BLaER1 treated with 17β-estradiol and CSF1 and Interleukin-3, amounts not matched to agents 10 nM and 100 nM (cell line): Measurements from ENCODE around the gene ZC2HC1C.
"Not testable (repeated sequence)": the region's sequence is repeated elsewhere in the genome, so short reads cannot be mapped to it uniquely, and the experiment has no call there.

Source experiments
- H3K27ac ChIP-seq, 11 experiments: shearing (Covaris generic); formaldehyde crosslinking; 2 replicates each; pipeline ENCODE4 v1.8.1; 2022
- H3K27me3 ChIP-seq, 11 experiments: shearing (Covaris generic); formaldehyde crosslinking; 2 replicates each; pipeline ENCODE4 v1.8.1; 2022
- H3K36me3 ChIP-seq, 11 experiments: shearing (Covaris generic); formaldehyde crosslinking; 2 replicates each; pipeline ENCODE4 v1.8.1; 2022
- H3K4me1 ChIP-seq, 10 experiments: shearing (Covaris generic); formaldehyde crosslinking; 2 replicates each; pipeline ENCODE4 v1.8.1; 2022
- H3K4me2 ChIP-seq, 11 experiments: shearing (Covaris generic); formaldehyde crosslinking; 2 replicates each; pipeline ENCODE4 v1.8.1; 2022
- H3K4me3 ChIP-seq, 10 experiments: shearing (Covaris generic); formaldehyde crosslinking; 2 replicates each; pipeline ENCODE4 v1.8.1; 2022
- H3K9ac ChIP-seq, 11 experiments: shearing (Covaris generic); formaldehyde crosslinking; 2 replicates each; pipeline ENCODE4 v1.8.1; 2022
- H3K9me3 ChIP-seq, 11 experiments: shearing (Covaris generic); formaldehyde crosslinking; replicated peaks in 1 of 11; 2 replicates each; pipeline ENCODE4 v1.8.1; 2022
- H4K20me1 ChIP-seq, 11 experiments: shearing (Covaris generic); formaldehyde crosslinking; 2 replicates each; pipeline ENCODE4 v1.8.1; 2022
- Cebpa-rat ChIP-seq, 11 experiments: shearing (Covaris generic); IDR thresholded peaks; 2 replicates each; pipeline ENCODE4 v1.8.1; 2022

ZC2HC1C gene

DNA sequence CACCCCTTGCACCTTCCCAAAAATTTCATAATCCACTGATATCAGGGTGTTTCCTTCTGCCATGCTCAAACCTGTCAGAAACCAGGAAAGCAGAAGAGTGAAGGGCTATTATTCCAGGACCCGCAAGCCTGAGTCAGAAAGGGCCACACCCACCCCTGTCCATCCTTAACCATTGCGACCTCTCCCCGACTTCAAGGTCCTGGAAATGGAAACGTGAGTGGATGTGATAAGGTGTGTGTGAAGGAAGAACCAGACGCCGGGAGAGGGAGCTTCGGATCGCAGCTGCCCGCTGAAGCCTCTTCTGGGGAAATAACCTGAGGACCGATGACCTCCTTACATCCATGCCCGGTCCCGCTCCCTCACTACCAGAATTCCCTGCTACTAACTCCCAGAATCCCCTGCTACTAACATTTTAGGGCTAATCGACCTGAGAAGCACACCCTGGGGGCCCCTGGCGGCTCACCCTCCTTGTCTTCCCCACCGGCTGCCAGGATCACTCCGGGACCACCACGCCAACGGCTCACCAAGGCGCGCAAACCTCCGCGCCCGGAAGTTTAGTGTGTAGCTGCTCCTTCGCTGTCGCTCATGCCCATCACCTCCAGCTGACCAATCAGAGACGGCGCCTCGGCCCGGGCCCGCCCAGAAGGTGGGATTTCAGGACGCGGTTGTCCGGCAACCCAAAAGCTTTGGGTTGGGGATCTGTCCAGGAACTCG lies 5.8 kb upstream of the ZC2HC1C start, which contains the start of gene ACYP1:
Gene ACYP1, minus strand, starts transcription at position 534 of the 714 bp plus-strand sequence. Its CDS starts 471 bp downstream, at position 63.
- peaks cover 12 to 37% (median 19%) of the 10 kb centered on the region in 10 experiments for H3K4me1 ChIP-seq
- H3K4me3 ChIP-seq = peak within 1 kb of the TSS; percentile 73 to 90 (median 82)
- H3K4me2 ChIP-seq = peak within 1 kb of the TSS; percentile 75 to 98 (median 95)
- H3K36me3 ChIP-seq = peaks cover 0 to 30% (median 21%) of the 10 kb centered on the region in 11 experiments; a peak in 19 of 22 replicates
- H3K9ac ChIP-seq = peak within 1 kb of the TSS; percentile 72 to 85 (median 81)
- peaks cover 6 to 13% (median 10%) of the 10 kb centered on the region in 11 experiments; a peak in 17 of 22 replicates for H3K9me3 ChIP-seq
- peak within 1 kb of the TSS; percentile 40 to 80 (median 71); a peak in 20 of 22 replicates for H3K27ac ChIP-seq
- no peak for TF ChIP-seq Cebpa-rat (IDR thresholded peaks at IDR 0.05)
- H3K27me3 ChIP-seq = peaks cover 7 to 17% (median 14%) of the 10 kb centered on the region in 11 experiments
- H4K20me1 ChIP-seq = no peaks in the 10 kb centered on the region

DNA sequence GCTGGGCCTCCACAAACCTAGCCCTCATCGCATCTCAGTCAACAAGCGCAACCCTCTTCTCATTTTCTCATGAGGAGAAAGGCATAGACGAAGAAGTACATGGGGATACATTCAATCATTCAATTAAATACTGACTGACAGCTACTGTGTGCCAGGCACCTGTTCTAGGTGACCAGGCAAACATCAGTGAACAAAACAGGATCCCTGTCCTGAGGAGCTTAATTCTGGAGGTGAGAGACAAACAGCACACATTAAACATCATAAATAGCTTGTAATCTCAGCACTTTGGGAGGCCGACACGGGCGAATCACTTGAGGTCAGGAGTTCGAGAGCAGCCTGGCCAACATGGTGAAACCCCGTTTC lies 5.3 kb upstream of the ZC2HC1C start:
- Histone ChIP-seq H3K27ac (peak overlapping the region in 6 of 11 experiments; percentile 63 to 80 (median 70); a peak in 6 of 22 replicates), H3K4me2 (peak overlapping the region; percentile 75 to 98 (median 95)), H3K36me3 (peaks cover 0 to 25% (median 19%) of the 10 kb centered on the region in 11 experiments; a peak in 19 of 22 replicates), H3K4me1 (peaks cover 17 to 42% (median 25%) of the 10 kb centered on the region in 10 experiments), H3K27me3 (peaks cover 12 to 22% (median 19%) of the 10 kb centered on the region in 11 experiments), H4K20me1 (no peaks in the 10 kb centered on the region), H3K9ac (peak overlapping the region; percentile 72 to 85 (median 81); a peak in 21 of 22 replicates), H3K4me3 (peak overlapping the region; percentile 73 to 90 (median 82)), H3K9me3 (peaks cover 6 to 13% (median 10%) of the 10 kb centered on the region in 11 experiments; a peak in 17 of 22 replicates)
- TF ChIP-seq Cebpa-rat (IDR thresholded peaks at IDR 0.05) = no peak

DNA sequence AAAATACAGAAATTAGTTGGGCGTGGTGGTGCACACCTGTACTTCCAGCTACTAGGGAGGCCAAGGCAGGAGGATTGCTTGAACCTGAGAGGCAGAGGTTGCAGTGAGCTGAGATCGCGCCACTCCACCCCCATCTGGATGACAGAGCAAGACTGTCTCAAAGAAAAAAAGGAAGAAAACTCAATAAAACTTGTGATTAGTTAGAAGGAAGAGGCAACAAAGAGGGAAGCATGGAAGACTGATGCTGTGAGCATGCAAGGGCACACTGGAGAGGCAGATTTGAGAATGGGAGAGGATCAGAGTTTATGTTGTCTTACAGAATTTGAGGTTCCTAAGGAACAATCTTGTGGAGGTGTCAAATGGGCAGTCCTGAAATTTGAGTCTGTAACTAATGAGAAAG lies 2.8 kb upstream of the ZC2HC1C start:
- no peaks in the 10 kb centered on the region for H4K20me1 ChIP-seq
- no peaks in the 10 kb centered on the region for H3K9me3 ChIP-seq
- TF ChIP-seq Cebpa-rat (IDR thresholded peaks at IDR 0.05) = no peak
- peak overlapping the region in 2 of 11 experiments; percentile 3 to 8; a peak in 3 of 22 replicates for H3K4me2 ChIP-seq
- H3K27me3 ChIP-seq = peaks cover 19 to 39% (median 32%) of the 10 kb centered on the region in 11 experiments
- H3K9ac ChIP-seq = no peak overlapping the region
- H3K4me3 ChIP-seq = no peak overlapping the region
- H3K4me1 ChIP-seq = peaks cover 20 to 47% (median 29%) of the 10 kb centered on the region in 10 experiments
- H3K27ac ChIP-seq = no peak overlapping the region
- peaks cover 0 to under 1% (median 0%) of the 10 kb centered on the region in 11 experiments; a peak in 1 of 22 replicates for H3K36me3 ChIP-seq

DNA sequence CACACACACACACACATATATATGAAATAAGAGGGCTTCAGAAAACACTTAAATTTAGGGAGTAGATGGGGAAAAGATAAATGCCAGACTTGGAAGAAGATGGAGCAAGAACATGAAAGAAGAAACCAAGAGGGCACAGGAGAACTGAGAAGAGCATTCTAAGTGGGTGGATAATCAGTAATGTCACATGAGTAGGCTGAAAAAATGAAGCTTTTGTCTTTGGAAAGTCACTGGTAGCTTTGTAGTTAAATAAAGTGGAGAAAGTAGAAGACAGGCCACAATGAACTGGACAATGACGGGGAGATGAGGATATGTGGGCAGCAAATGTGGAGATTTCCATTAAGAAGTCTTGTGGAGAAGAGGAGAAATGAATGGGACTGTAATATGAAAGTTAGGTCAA lies 2.2 kb upstream of the ZC2HC1C start:
- Histone ChIP-seq H3K4me3 (no peak overlapping the region), H3K27me3 (peaks cover 19 to 39% (median 32%) of the 10 kb centered on the region in 11 experiments), H3K36me3 (no peaks in the 10 kb centered on the region), H3K9ac (no peak overlapping the region), H3K4me2 (peak overlapping the region in 2 of 11 experiments; percentile 3 to 27; a peak in 1 of 22 replicates), H3K4me1 (peaks cover 20 to 47% (median 29%) of the 10 kb centered on the region in 10 experiments), H3K27ac (no peak overlapping the region), H3K9me3 (no peaks in the 10 kb centered on the region), H4K20me1 (no peaks in the 10 kb centered on the region)
- TF ChIP-seq Cebpa-rat (IDR thresholded peaks at IDR 0.05) = no peak

DNA sequence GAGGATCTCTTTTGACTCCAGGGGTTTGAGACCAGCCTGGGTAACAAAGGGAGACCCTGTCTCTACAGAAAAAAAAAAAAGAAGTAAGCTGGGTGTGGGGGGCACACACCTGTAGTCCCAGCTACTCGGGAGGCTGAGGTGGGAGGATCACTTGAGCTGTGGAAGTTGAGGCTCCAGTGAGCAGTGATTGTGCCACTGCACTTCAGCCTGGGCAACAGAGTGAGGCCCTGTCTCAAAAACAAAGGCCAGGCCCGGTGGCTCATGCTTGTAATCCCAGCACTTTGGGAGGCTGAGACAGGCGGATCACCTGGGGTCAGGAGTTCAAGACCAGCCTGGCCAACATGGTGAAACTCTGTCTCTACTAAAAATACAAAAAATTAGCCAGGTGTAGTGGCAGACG lies 1.7 kb upstream of the ZC2HC1C start:
- not testable (repeated sequence) for H3K36me3 ChIP-seq, H4K20me1 ChIP-seq, H3K9me3 ChIP-seq, H3K4me3 ChIP-seq, H3K27ac ChIP-seq, H3K9ac ChIP-seq
- H3K27me3 ChIP-seq = peaks cover 19 to 39% (median 32%) of the 10 kb centered on the region in 11 experiments
- peaks cover 15 to 45% (median 25%) of the 10 kb centered on the region in 10 experiments for H3K4me1 ChIP-seq
- H3K4me2 ChIP-seq = peak overlapping the region in 4 of 11 experiments; percentile 27 to 90 (median 89); a peak in 6 of 22 replicates

DNA sequence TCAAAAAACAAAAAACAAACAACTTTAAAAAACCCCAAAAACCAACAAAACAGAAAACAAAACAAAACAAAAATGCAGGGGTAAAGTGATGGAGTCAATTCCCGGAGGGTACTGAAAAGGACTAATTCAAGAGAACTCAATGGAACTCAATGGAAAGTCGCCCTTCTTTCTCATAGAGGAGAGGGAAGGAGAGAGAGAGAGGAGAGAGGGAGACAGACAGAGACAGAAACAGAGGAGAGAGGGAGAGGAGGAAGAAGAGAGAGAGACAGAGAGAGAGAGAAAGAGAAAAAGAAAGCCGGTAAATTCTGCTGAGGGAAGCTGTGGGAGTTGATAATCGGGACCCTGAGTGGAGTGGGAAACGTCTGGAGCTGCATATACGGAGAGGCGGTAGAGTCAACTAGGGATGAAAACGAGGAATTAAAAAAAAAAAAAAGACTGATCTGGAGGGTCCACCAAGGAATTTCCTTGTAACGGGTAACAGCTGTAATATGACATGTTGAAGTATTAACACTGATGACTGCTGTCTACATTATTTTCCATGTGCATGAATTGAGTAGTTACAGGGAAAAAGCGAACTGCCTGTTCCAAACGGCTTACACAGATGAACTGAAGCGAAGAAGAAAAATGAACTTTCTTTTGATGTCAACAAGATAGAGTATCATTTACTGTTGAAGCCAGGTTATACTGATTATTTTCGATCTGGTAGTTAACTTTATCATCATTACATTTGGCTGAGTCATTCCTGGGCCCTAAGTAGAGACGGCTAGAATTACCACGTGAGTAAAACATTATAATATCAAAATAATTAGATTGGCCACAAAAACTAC lies 934 bp upstream of the ZC2HC1C start:
- H3K27ac ChIP-seq = peak overlapping the region in 8 of 11 experiments; percentile 9 to 70 (median 57); a peak in 11 of 22 replicates
- peak overlapping the region; percentile 66 to 92 (median 85) for H3K4me2 ChIP-seq
- no peaks in the 10 kb centered on the region for H3K9me3 ChIP-seq
- peaks cover 19 to 39% (median 32%) of the 10 kb centered on the region in 11 experiments for H3K27me3 ChIP-seq
- peaks cover 15 to 38% (median 20%) of the 10 kb centered on the region in 10 experiments for H3K4me1 ChIP-seq
- no peaks in the 10 kb centered on the region for H3K36me3 ChIP-seq
- H4K20me1 ChIP-seq = no peaks in the 10 kb centered on the region
- peak overlapping the region; percentile 43 to 63 (median 49); a peak in 19 of 20 replicates for H3K4me3 ChIP-seq
- no peak for TF ChIP-seq Cebpa-rat (IDR thresholded peaks at IDR 0.05)
- peak overlapping the region; percentile 33 to 69 (median 58); a peak in 20 of 22 replicates for H3K9ac ChIP-seq

DNA sequence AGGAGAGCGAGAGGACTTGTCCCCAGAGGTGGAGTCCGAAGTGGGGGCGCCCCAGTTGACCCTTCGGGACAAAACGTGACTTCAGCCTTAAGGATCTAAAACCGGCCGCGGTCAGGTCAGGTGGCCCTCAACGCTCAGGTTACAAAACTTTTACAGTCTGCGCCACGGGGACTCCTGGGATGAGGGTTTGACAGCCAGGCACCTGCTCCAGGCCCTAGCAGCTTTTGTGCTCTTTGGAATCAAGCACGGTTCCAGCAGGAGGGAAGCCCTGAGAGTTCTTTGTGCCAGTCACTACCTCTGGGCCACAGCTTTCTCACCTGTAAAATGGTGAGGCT lies 337 bp downstream of the ZC2HC1C start:
- H3K27me3 ChIP-seq = peaks cover 19 to 39% (median 32%) of the 10 kb centered on the region in 11 experiments
- H3K9ac ChIP-seq = peak overlapping the region in 1 of 11 experiments; percentile 64; a peak in 4 of 22 replicates
- H3K4me1 ChIP-seq = peaks cover 12 to 33% (median 17%) of the 10 kb centered on the region in 10 experiments
- peak overlapping the region in 1 of 11 experiments; percentile 65; a peak in 3 of 22 replicates for H3K27ac ChIP-seq
- no peaks in the 10 kb centered on the region for H3K9me3 ChIP-seq
- no peaks in the 10 kb centered on the region for H3K36me3 ChIP-seq
- peak overlapping the region in 6 of 10 experiments; percentile 45 to 63 (median 52); a peak in 9 of 20 replicates for H3K4me3 ChIP-seq
- no peaks in the 10 kb centered on the region for H4K20me1 ChIP-seq
- no peak for TF ChIP-seq Cebpa-rat (IDR thresholded peaks at IDR 0.05)
- peak overlapping the region; percentile 66 to 92 (median 85); a peak in 21 of 22 replicates for H3K4me2 ChIP-seq

DNA sequence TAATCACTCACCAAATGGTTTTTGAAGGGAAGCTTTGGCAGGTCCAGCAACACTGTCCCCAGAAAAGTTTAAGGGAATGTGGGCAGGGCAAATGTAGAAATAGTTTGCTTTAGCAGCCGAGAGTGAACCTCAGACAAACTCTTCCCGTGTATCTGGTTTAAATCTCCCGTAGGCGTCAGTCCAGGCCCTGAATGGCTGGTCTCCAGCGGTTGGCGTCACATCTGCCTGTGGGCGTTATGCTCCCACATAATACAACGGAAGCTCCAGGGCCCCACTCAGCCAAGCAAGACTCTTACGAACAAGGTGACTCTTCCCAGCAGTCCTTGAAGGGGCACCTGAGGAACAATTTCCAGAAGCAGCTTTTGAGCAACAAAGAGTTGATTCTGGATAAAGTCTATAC lies 942 bp downstream of the ZC2HC1C start:
- no peak for TF ChIP-seq Cebpa-rat (IDR thresholded peaks at IDR 0.05)
- no peaks in the 10 kb centered on the region for H3K36me3 ChIP-seq
- no peaks in the 10 kb centered on the region for H4K20me1 ChIP-seq
- H3K9ac ChIP-seq = no peak overlapping the region
- no peak overlapping the region for H3K27ac ChIP-seq
- H3K27me3 ChIP-seq = peaks cover 19 to 39% (median 32%) of the 10 kb centered on the region in 11 experiments
- H3K9me3 ChIP-seq = no peaks in the 10 kb centered on the region
- no peak overlapping the region for H3K4me3 ChIP-seq
- H3K4me1 ChIP-seq = peaks cover 12 to 33% (median 17%) of the 10 kb centered on the region in 10 experiments
- no peak overlapping the region for H3K4me2 ChIP-seq
